Epithelial cell of umbilical artery (primary cell): ENCODE data around the gene HIBCH. TPM values are rescaled to one million over a fixed set of nuclear protein-coding genes. Genes with fewer than 3 reads are reported as not detected.

ENCODE experiments used
- total RNA-seq: library from RNA; depleted of rRNA; stranded (reverse); fragments of >200 nt; gene quantifications from 2 replicates; pipeline ENCODE4 v1.2.3, GENCODE V29; 2014

HIBCH gene
- total RNA-seq = 11.0 and 25.7 TPM in 2 replicates

DNA sequence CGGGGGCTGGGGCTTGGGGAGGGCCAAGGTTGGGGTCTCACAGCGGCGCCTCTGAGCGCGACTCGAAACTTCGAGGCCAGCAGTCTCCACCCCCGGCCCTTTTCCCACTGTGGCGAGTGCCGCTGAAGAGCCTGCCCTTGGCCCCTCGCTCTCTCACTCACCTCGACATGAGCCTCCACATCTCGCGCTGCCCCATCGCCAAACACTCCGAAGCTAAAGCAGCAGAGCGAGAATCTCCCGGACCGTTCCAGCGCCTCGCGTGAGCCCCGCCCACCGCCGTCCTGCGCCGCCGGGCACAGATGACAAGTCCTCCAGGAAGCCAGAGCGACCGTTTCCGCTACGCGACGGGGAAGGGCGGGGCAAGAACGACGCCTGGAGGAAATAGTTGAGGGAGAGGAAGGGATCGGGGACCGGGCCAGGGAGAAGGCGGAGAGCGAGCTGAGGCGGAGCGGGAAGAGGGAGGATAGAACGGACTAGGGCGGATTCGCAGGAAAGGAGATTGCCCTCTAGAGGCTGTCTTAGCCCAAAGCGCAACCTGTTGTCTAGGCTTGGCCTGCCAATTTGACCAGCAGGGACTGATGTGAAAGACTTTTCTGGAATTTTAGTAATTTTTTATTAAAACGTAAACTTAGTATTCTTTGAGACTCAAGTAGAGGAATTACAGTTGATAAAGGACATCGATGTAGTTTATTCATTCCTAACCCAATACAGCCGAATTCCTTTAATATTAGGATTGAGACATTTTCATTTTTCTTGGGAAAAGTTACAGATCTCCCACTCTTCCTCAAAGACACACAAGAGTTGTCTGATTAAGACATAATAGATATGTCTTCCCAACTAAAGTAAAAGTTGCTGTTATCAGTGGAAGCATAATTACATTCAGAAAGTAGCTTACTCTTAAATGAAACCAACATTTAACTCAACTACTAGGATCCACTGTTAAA is at the start of gene HIBCH:
Gene HIBCH, minus strand, starts transcription at position 272 of the 944 bp plus-strand sequence. Its CDS starts 76 bp downstream, at position 196.

DNA sequence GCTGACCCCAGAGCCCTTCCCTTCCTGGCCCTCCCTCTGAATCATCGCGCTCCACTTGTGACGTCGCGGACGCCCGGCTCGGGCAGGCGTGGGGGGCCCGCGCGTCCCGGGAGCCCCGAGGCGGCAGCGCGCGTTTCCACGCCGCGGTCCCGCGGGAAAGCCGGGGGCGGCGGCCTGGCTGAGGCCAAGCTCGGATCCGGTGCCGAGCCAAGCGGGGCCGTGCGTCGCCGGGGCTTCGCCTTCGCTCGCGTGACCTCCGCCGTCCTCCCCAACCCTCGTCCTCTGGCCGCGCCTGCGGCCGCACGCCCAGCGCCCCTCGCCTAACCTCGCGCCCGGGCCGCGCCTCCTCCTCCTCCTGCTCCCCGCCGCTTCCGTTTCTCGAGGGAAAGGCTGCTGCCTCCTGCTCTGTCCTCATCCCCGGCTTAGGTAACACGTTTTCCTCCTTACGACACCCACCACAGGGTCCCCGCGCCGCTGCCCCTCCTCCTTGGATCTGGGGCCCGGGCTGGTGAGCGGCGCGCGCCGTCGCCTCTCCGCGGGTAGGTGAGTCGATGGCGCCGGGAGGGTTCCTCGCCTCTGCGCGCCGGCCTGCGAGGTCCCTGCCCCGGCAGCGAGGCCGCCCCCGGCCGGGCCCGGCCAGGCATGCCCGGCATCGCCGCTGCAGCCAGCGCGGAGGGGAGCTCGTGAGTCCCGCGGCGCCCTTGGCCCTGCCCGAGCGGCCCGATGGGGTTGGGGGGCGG is 24.1 kb upstream of the HIBCH start, which contains the start of gene INPP1:
Gene INPP1, plus strand, starts transcription at position 54 of the 740 bp plus-strand sequence. CDS start 16,514 bp downstream, outside the sequence.

Other genes starting within 250 kb of the HIBCH start
- gene INPP1, start 23.8 kb upstream of the HIBCH start, total RNA-seq = 9.4 and 23.7 TPM in 2 replicates
- 4.6 and 4.9 TPM in 2 replicates for gene MFSD6, start 88.5 kb upstream of the HIBCH start, total RNA-seq
- gene NEMP2, start 214.9 kb upstream of the HIBCH start, total RNA-seq = 2.6 and 6.2 TPM in 2 replicates